ENCODE measurements around the gene NKD2.
"Not testable (repeated sequence)": the region's sequence is repeated elsewhere in the genome, so short reads cannot be mapped to it uniquely, and the experiment has no call there.

NKD2 gene

GRCh38 chr5:1059884-1060263 lies 51.3 kb downstream of the NKD2 start:
- no peak for DNase-seq

GRCh38 chr5:1060535-1060981 lies 52.0 kb downstream of the NKD2 start:
- DNase-seq: no peak

DNA sequence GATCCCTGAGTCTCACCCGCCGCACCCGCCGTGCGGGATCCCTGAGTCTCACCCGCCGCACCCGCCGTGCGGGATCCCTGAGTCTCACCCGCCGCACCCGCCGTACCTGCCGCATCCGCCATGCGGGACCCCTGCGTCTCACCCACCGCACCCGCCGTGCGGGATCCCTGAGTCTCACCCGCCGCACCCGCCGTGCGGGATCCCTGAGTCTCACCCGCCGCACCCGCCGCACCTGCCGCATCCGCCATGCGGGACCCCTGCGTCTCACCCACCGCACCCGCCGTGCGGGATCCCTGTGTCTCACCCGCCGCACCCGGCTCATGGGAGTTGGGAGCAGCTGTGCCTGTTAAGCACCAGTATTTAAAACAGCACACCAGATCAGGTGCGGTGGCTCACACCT lies 52.7 kb downstream of the NKD2 start:
- not testable (repeated sequence) for DNase-seq

- DNase-seq: no peak
These were observed 53.3 kb downstream of the NKD2 start for GRCh38 chr5:1061916-1062315.

GRCh38 chr5:1062761-1063568 lies 54.4 kb downstream of the NKD2 start:
- DNase-seq: no peak

GRCh38 chr5:1063661-1064382 lies 55.2 kb downstream of the NKD2 start:
- DNase-seq: no peak

DNA sequence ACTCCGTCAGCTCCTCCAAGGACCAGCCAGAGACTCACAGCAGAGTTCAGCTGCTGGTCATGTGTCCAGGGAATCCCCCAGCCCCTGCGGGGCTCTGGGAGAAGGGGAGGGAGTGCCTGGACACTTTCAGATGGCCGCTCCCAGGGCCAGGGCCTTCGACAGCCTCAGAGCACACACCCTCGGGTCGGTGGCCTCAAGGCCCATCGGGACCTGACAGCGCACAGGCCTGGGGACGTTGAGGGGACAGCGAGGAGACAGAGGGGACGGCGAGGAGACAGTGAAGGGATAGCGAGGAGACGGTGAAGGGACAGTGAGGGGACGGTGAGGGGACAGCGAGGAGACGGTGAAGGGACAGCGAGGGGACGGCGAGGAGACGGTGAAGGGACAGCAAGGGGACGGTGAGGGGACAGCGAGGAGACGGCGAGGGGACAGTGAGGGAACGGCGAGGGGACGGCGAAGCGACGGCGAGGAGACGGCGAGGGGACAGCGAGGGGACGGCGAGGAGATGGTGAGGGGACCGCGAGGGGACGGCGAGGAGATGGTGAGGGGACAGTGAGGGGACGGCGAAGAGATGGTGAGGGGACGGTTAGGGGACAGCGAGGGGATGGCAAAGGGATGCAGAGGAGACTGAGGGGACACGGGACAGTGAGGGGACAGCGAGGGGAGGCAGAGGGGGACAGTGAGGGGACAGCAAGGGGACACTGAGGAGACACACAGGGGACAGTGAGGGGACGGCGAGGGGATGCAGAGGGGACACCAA lies 56.0 kb downstream of the NKD2 start:
- DNase-seq: no peak

GRCh38 chr5:1065143-1065750 lies 56.6 kb downstream of the NKD2 start:
- DNase-seq: no peak

DNA sequence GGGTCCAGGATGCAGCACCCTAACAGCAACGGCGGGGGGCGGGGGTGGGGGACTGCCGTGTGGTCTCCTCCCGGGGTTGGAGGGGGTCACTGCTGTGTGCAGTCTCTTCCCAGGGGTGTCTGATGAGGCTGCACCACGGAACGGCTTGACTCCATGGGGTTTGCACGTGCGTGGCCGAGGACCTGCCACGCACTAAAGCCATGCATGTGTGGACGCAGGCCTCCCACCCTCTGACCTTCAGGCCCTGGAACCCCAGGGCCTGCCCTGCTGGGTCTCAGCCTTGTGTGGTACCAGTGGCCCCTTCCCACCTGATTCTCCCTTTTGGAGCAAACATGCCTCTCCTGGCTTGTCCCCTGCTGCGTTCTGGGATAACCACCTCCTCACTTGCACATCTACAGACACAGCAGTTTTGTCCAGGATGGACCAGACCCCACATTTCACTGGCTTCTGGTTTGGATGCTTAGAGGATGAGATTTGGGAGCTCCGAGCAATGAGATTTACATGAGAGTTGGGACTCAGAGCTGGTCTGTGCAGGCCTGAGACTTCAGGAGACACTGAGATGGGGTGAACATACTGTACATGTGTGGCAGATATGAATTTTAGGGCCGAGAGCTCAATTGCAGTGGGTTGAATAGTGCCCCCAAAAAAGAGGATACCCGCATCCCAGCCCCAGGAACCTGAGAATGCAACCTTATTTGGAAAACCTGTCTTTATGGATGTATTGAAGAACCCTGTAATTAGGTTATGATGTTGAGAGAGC lies 57.5 kb downstream of the NKD2 start:
- no peak for DNase-seq

DNA sequence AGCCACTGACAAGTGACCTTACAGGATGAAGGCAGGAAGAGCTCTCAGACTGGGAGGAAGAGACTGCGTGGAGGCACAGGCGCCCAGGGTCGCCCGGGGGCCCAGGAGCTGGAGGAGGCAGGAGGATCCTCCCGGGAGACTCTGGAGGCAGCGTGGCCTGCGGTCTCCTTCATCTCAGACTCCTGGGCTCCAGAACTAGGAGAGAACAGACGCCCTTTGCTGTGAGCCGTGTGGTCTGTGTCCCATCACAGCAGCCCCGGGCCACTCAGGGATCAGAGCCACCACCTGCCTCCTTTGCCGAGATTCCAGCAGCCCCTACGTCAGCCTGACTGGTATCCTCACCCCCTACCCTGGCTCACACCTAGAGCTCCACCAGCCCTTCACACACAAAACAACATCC lies 58.1 kb downstream of the NKD2 start:
- DNase-seq: no peak

GRCh38 chr5:1067141-1068121 lies 58.8 kb downstream of the NKD2 start:
- DNase-seq: no peak

DNA sequence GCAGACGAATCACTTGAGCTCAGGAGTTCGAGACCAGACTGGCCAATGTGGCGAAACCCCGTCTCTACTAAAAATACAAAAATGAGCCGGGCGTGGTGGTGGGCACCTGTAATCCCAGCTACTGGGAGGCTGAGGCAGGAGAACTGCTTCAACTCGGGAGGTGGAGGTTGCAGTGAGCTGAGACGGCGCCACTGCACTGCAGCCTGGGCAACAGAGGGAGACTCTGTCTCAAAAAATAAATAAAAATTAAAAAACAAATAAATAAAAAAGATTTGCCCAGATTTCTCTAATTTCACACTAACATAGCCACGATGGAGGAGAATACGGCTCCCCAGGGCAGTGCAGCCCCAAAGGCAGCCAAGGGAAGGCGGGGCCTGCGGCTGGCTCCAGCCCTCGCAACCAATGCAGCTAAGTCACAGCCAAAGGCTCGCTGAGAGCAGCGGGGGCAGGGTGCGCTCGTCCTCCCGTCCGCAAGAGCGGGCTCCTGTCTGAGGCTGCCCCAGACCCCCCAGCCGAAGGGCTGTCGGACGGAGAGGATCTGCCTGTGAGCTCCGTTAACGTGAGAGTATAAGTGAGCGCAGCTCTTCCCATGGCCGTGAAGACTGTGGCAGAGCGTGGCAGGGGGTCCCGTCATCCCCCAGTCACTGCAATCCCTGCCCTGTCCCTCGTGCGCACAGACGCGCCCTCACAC lies 59.7 kb downstream of the NKD2 start:
- no peak for DNase-seq

DNA sequence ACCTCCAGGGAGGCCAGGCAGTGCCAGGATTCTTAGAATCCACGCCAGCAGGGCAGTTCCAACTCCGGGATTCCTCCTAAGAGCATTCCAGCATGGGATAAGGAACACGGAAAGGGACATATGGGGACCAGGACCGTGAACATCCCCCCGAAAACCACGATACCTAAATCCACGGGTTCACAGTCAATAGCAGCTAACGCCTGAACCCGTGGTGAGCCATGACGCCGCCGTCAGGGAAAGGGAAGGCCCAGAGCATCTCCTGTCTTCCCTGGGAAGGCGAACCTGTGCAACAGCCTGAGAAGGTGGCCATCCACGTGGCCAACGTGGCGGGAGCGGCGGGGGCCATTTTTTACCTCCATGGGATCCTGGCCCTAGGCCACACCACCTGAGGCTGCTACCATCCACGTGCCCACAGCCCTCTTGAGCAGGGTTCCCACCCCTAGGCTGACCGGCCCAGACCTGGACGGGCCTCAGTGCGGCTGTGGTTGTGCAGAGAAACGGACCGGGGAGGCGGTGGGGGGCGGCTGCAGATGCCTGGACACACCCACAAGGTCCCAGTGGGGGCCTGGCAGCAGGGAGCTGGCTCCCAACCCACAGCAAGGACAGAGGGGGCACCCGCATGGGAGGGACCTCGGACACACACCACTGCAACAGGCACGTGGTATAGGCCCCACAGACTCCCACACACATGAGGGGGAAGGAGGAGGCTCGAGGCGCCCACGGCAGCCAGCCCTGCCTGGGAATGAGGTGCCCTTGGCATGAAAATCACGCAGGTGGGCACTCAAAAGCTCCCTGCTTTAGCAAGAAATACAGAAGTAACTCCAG lies 60.5 kb downstream of the NKD2 start:
- no peak for DNase-seq

GRCh38 chr5:1069720-1070088 lies 61.1 kb downstream of the NKD2 start:
- DNase-seq: no peak

DNA sequence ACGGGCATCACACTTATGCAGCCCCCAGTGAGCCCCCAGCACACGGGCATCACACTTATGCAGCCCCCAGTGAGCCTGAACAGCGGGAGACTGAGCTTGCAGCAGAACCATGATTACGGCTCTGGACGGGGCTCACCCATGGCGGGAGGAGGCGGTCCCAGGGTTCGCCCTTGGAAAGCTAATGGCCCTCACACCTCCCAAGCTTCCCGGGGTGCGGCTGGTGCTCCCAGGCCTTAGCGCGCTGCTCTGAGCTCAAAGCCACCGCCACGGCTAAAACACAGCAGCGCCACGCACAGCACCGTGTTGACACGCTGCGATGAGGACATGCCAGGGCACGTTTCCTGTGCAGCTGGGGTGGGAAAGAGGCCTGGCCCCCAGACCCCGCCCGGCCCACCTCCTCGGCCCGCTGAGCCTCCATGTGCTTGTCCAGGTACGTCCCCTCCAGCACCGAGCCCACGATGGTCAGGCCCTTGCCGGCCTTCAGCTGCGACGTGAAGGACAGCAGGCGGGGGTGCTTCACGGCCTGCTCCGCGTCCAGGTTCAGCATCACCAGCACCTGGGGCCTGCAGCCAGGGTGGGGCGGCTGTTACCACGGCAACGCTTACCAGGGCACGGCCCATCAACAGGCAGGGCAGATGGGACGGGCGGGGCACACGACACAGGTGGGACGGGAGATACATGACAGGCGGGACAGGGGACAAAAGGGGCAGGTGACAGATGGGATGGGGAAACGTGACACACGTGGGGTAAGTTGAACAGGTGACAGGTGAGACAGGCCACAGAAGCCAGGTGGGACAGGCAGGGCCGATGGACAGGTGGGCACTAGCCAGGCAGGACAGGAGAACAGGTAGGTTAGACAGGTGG lies 64.9 kb downstream of the NKD2 start:
- DNase-seq: no peak

DNA sequence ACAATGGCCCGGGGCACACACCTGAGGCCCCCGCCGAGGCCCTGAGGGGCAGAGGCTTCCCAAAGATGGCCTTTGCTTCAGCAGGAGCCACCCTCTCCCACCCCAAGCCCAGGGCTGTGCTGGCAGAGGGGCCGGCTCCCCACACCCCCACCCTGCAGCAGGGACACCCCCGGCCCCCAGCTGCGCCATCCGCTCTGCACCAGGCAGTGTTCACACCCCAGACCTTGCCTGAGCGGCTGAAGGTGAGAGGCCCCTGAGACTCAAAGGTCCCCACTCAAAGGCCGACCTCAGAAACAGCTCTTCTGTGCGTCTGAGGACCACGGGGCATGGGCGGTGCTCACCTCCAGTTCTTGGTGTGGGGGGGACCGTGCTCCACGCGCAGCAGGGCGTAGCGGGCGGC lies 65.6 kb downstream of the NKD2 start:
- DNase-seq: no peak

DNA sequence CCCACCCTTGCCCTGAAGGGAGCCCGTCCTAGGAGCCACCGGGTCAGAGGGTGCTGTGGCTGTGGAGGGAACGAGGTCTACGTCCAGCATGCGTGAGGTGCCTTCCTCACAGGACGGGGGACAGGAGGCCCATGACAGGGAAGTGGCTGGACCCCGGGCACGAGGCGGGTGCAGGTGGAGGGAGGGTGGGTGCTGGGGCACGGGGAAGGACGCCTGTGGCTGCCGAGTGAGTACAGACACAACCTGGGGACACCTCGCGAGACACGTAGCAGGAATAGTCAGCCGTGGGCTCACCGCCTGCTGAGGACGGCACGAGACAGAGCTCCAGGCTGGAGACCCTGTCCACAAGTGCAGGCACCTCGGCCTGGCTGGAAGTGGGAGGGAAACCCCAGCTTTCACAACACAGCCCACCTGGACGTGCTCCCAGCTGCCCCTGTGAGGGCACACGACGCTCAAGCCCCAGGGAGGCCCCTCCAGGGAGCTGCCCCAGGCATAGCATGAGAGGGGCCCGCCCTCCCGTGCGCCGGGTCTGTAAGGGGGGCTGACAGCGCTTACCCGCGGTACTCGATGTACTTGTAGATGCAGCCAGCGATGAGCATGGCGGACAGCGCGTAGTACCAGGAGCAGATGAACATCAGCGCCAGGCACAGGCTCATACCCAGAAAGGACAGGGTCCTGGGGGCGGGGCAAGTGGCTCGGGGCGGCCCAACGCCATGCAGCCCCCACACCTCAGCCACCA lies 66.4 kb downstream of the NKD2 start:
- DNase-seq: no peak

DNA sequence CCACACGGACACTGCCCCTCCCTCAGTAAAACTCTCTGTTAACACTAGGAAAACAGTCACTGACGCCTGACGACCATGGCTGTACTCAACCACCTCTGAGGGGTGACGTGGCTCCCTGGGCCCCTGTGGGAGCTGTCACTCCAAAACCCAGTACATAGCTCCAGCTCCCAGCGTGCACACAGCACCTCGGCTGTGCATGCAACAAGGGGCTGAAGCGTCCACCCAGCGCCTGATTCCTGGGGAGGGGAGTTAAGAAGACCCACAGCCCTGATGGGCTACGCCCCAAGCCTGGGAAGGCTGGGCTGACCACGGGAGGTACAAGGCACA lies 66.9 kb downstream of the NKD2 start:
- no peak for DNase-seq
